ENCODE data around the gene STK32A. TPM values are rescaled to one million over a fixed set of nuclear protein-coding genes. Genes with fewer than 3 reads are reported as not detected.

The STK32A gene
- total and polyA plus RNA-seq, 2 donors (not counting 1 experiment from before 2014, with no cell fraction given) = not detected

GRCh38 chr5:147404706-147405105 is 169.9 kb downstream of the STK32A start:
- ATAC-seq (ENCODE audit: low read depth) = no peak
- no peaks in the 10 kb centered on the region for H3K79me2 ChIP-seq (ENCODE audit: control insufficient read depth, insufficient read depth, low read length)
- H3K27ac ChIP-seq (ENCODE audit: low read length in 2 of 2) = no peak overlapping the region
- intact Hi-C loops (cut with micrococcal nuclease) = no loop called here
- no peaks in the 10 kb centered on the region for H3K36me3 ChIP-seq (replicated peaks in 1 of 2; ENCODE audit: control extremely low read depth in 1 of 2, control insufficient read depth in 1 of 2, extremely low read depth in 1 of 2, insufficient read depth in 2 of 2, low read length in 1 of 2)
- CTCF ChIA-PET = no interaction called here
- Mint-ChIP-seq H3K27me3 (no peaks in the 10 kb centered on the region), H3K4me3 (no peak overlapping the region), H3K27ac (no peak overlapping the region), H3K9me3 (ENCODE audit: insufficient read depth) (no peaks in the 10 kb centered on the region), H3K4me1 (no peaks in the 10 kb centered on the region)
- 91% methylated on average over 1 of the region's 1 CpG for WGBS (ENCODE audit: insufficient coverage)
- DNase-seq = no peak
- no peaks in the 10 kb centered on the region for H3K4me1 ChIP-seq (ENCODE audit: control insufficient read depth in 2 of 2, insufficient read depth in 2 of 2, low read length in 2 of 2)
- no peak overlapping the region for H3K4me2 ChIP-seq (replicated peaks; ENCODE audit: low read depth, low read length, poor library complexity, severe bottlenecking)
- no peak overlapping the region for H3K9ac ChIP-seq (ENCODE audit: low read length)
- POLR2A ChIA-PET = no interaction called here
- no peak overlapping the region for H3K4me3 ChIP-seq (ENCODE audit: control extremely low read depth in 1 of 5, extremely low read depth in 1 of 5, insufficient read depth in 1 of 5, low read depth in 2 of 5, low read length in 4 of 5)
- H3K9me3 ChIP-seq (ENCODE audit: control extremely low read depth in 1 of 3, control insufficient read depth in 2 of 3, insufficient read depth in 1 of 3, low read length in 2 of 3) = peaks cover 0 to 4% (median 0%) of the 10 kb centered on the region in 3 donors
- no peak for TF ChIP-seq CTCF (IDR thresholded peaks at IDR 0.05)
- TF ChIP-seq EZH2 (IDR thresholded peaks at IDR 0.05; ENCODE audit: borderline replicate concordance, insufficient read depth, low read depth, low read length, poor library complexity, severe bottlenecking) = no peak
- no peaks in the 10 kb centered on the region for H4K20me1 ChIP-seq (ENCODE audit: control insufficient read depth, insufficient read depth, low read length, poor library complexity, severe bottlenecking)
- no peaks in the 10 kb centered on the region for H3K27me3 ChIP-seq (replicated peaks in 1 of 4; ENCODE audit: control extremely low read depth in 1 of 4, control insufficient read depth in 3 of 4, insufficient read depth in 4 of 4, low read length in 3 of 4)
- no peak overlapping the region for H2AFZ ChIP-seq (ENCODE audit: insufficient read depth, low read depth, low read length, poor library complexity, severe bottlenecking)

GRCh38 chr5:147406636-147407035 is 171.8 kb downstream of the STK32A start:
- Mint-ChIP-seq H3K9me3 (ENCODE audit: insufficient read depth) (no peaks in the 10 kb centered on the region), H3K27ac (no peak overlapping the region), H3K27me3 (peaks cover 3% of the 10 kb centered on the region), H3K4me1 (no peaks in the 10 kb centered on the region), H3K4me3 (no peak overlapping the region)
- H3K4me2 ChIP-seq (replicated peaks; ENCODE audit: low read depth, low read length, poor library complexity, severe bottlenecking) = no peak overlapping the region
- ATAC-seq (ENCODE audit: low read depth) (no peak), DNase-seq (no peak)
- H3K9me3 ChIP-seq (ENCODE audit: control extremely low read depth in 1 of 3, control insufficient read depth in 2 of 3, insufficient read depth in 1 of 3, low read length in 2 of 3) = no peaks in the 10 kb centered on the region
- no peaks in the 10 kb centered on the region for H3K27me3 ChIP-seq (replicated peaks in 1 of 4; ENCODE audit: control extremely low read depth in 1 of 4, control insufficient read depth in 3 of 4, insufficient read depth in 4 of 4, low read length in 3 of 4)
- H3K79me2 ChIP-seq (ENCODE audit: control insufficient read depth, insufficient read depth, low read length) = no peaks in the 10 kb centered on the region
- intact Hi-C loops (cut with micrococcal nuclease) = no loop called here
- TF ChIP-seq EZH2 (IDR thresholded peaks at IDR 0.05; ENCODE audit: borderline replicate concordance, insufficient read depth, low read depth, low read length, poor library complexity, severe bottlenecking) (no peak), CTCF (IDR thresholded peaks at IDR 0.05) (no peak)
- H3K4me3 ChIP-seq (ENCODE audit: control extremely low read depth in 1 of 5, extremely low read depth in 1 of 5, insufficient read depth in 1 of 5, low read depth in 2 of 5, low read length in 4 of 5) = no peak overlapping the region
- no peak overlapping the region for H3K27ac ChIP-seq (ENCODE audit: low read length in 2 of 2)
- H3K36me3 ChIP-seq (replicated peaks in 1 of 2; ENCODE audit: control extremely low read depth in 1 of 2, control insufficient read depth in 1 of 2, extremely low read depth in 1 of 2, insufficient read depth in 2 of 2, low read length in 1 of 2) = no peaks in the 10 kb centered on the region
- POLR2A ChIA-PET = no interaction called here
- no peak overlapping the region for H3K9ac ChIP-seq (ENCODE audit: low read length)
- H2AFZ ChIP-seq (ENCODE audit: insufficient read depth, low read depth, low read length, poor library complexity, severe bottlenecking) = no peak overlapping the region
- H4K20me1 ChIP-seq (ENCODE audit: control insufficient read depth, insufficient read depth, low read length, poor library complexity, severe bottlenecking) = no peaks in the 10 kb centered on the region
- WGBS (ENCODE audit: insufficient coverage) = 86% methylated on average over 1 of the region's 1 CpG
- H3K4me1 ChIP-seq (ENCODE audit: control insufficient read depth in 2 of 2, insufficient read depth in 2 of 2, low read length in 2 of 2) = no peaks in the 10 kb centered on the region
- CTCF ChIA-PET = no interaction called here
